KMS-11 (cell line): ENCODE results near the gene STX1A.

Experiments used
- H2AFZ ChIP-seq: fragments of 200-600 bp; sonication (generic); 2 replicates; pipeline ENCODE4 v1.6.1; 2016; ENCODE audit warnings: antibody characterized with exemption, mixed run types, low read depth
- H3K27ac ChIP-seq: fragments of 200-600 bp; sonication (generic); 2 replicates; pipeline ENCODE4 v1.6.1; 2016; ENCODE audit warnings: mild to moderate bottlenecking, mixed run types
- H3K27me3 ChIP-seq: fragments of 200-600 bp; sonication (generic); 2 replicates; pipeline ENCODE4 v1.6.1; 2017; ENCODE audit warnings: mild to moderate bottlenecking, low read depth, mixed run types, moderate library complexity; ENCODE audit not compliant: insufficient read depth
- H3K36me3 ChIP-seq: fragments of 200-600 bp; sonication (generic); 2 replicates; pipeline ENCODE4 v1.6.1; 2017; ENCODE audit warnings: mild to moderate bottlenecking, mixed run types; ENCODE audit not compliant: insufficient read depth
- H3K4me1 ChIP-seq: fragments of 200-600 bp; sonication (generic); 2 replicates; pipeline ENCODE4 v1.6.1; 2016; ENCODE audit warnings: mild to moderate bottlenecking, low read depth, mixed run types; ENCODE audit not compliant: poor library complexity, severe bottlenecking
- H3K4me2 ChIP-seq: fragments of 200-600 bp; sonication (generic); 2 replicates; pipeline ENCODE4 v1.7.0; 2016; ENCODE audit warnings: mild to moderate bottlenecking, mixed run types
- H3K4me3 ChIP-seq: fragments of 200-600 bp; sonication (generic); IDR thresholded peaks from 2 replicates; pipeline ENCODE4 v1.6.1; 2017; ENCODE audit warnings: low read depth, low read length, mixed read lengths; ENCODE audit not compliant: insufficient read depth
- H3K79me2 ChIP-seq: fragments of 200-600 bp; sonication (generic); 2 replicates; pipeline ENCODE4 v1.6.1; 2016; ENCODE audit warnings: low read depth, mixed run types; ENCODE audit not compliant: insufficient read depth
- H3K9ac ChIP-seq: fragments of 200-600 bp; sonication (generic); 2 replicates; pipeline ENCODE4 v1.6.1; 2016; ENCODE audit warnings: mild to moderate bottlenecking, mixed run types
- H4K20me1 ChIP-seq: fragments of 200-600 bp; sonication (generic); 2 replicates; pipeline ENCODE4 v1.6.1; 2016; ENCODE audit warnings: mild to moderate bottlenecking, mixed run types; ENCODE audit not compliant: insufficient read depth
- CTCF ChIP-seq: fragments of 200-600 bp; sonication (generic); conservative IDR thresholded peaks from 2 replicates; pipeline ENCODE4 v1.6.1; 2017; ENCODE audit warnings: low read depth, mild to moderate bottlenecking, antibody characterized with exemption, low read length, moderate library complexity, mixed read lengths

STX1A gene

GRCh38 chr7:73737491-73738219, 18.2 kb upstream of the STX1A start:
- H3K4me1 ChIP-seq, result peaks cover 56% of the 10 kb centered on the region
- peak overlapping the region; percentile 87; the same call in 1 of the 2 replicates for H3K9ac ChIP-seq
- no peaks in the 10 kb centered on the region for H3K27me3 ChIP-seq
- H3K27ac ChIP-seq, result peak overlapping the region; percentile 85; the same call in 1 of the 2 replicates
- H2AFZ ChIP-seq, result no peak overlapping the region
- peaks cover 4% of the 10 kb centered on the region; the same call in 1 of the 2 replicates for H4K20me1 ChIP-seq
- peak overlapping the region; percentile 87 for H3K4me2 ChIP-seq
- no peak overlapping the region for H3K4me3 ChIP-seq
- H3K36me3 ChIP-seq, result no peaks in the 10 kb centered on the region; the same call in 1 of the 2 replicates
- TF ChIP-seq CTCF, result no peak
- peaks cover 15% of the 10 kb centered on the region; the same call in 1 of the 2 replicates for H3K79me2 ChIP-seq

GRCh38 chr7:73736885-73737284, 17.4 kb upstream of the STX1A start:
- Histone ChIP-seq H3K27me3 (no peaks in the 10 kb centered on the region), H3K36me3 (no peaks in the 10 kb centered on the region; the same call in 1 of the 2 replicates), H3K4me2 (no peak overlapping the region), H2AFZ (no peak overlapping the region), H3K27ac (no peak overlapping the region), H3K79me2 (peaks cover 15% of the 10 kb centered on the region; the same call in 1 of the 2 replicates), H3K4me1 (peaks cover 56% of the 10 kb centered on the region), H3K9ac (no peak overlapping the region), H3K4me3 (no peak overlapping the region), H4K20me1 (peaks cover 4% of the 10 kb centered on the region; the same call in 1 of the 2 replicates)
- TF ChIP-seq CTCF, result no peak

GRCh38 chr7:73735528-73735905, 16.0 kb upstream of the STX1A start:
- H3K4me1 ChIP-seq, result peaks cover 44% of the 10 kb centered on the region
- H3K79me2 ChIP-seq, result peaks cover 15% of the 10 kb centered on the region; the same call in 1 of the 2 replicates
- H3K27me3 ChIP-seq, result no peaks in the 10 kb centered on the region
- no peaks in the 10 kb centered on the region; the same call in 1 of the 2 replicates for H3K36me3 ChIP-seq
- no peak overlapping the region for H3K9ac ChIP-seq
- H2AFZ ChIP-seq, result no peak overlapping the region
- no peak overlapping the region; the same call in 1 of the 2 replicates for H3K27ac ChIP-seq
- no peak overlapping the region for H3K4me2 ChIP-seq
- TF ChIP-seq CTCF, result no peak
- no peak overlapping the region for H3K4me3 ChIP-seq
- peaks cover 4% of the 10 kb centered on the region; the same call in 1 of the 2 replicates for H4K20me1 ChIP-seq

DNA sequence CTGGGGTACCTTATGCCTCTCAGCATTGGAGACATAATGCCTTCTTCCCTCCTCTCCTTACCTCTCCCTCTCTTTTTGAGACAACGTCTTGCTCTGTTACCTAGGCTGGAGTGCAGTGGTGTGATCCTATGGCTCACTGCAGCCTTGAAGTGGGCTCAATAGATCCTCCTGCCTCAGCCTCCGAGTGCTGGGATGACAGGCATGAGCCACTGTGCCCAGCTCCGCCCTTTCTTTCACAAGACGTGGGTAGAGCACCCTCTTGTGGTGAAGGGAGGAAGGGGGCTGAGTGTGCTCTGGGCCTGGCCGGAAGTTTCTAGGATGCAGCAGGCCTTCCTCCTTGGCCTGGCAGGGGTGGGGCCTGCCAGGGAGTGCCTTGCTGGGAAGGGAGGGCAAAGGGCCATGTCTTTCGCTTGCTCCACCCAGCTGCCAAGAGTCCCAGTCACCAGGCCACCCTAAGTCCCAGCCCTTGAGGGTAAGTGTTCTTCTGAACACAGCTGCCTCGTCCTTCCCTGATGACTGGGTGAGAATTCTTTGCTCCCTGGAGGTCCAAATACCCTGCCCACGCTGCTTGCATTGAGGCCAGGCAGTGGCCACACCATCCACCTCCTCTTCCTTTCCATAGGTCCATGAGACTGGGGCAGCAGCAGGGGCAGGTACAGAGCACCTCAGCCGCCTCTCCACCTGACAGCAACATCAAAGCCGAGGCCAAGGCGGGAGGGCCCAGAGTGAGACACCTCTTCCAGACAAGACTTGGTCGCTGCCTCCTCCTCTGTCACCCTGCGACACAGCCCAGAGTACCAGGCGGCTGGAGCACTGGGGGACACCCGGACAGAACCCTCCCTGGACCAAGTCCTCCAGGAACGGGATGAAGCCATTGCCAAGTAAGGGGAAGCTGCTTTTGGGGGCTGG, 15.4 kb upstream of the STX1A start:
- H3K4me3 ChIP-seq, result no peak overlapping the region
- no peaks in the 10 kb centered on the region; the same call in 1 of the 2 replicates for H3K36me3 ChIP-seq
- H3K4me1 ChIP-seq, result peaks cover 37% of the 10 kb centered on the region
- no peak overlapping the region for H3K4me2 ChIP-seq
- peaks cover 4% of the 10 kb centered on the region; the same call in 1 of the 2 replicates for H4K20me1 ChIP-seq
- no peaks in the 10 kb centered on the region for H3K27me3 ChIP-seq
- H3K9ac ChIP-seq, result no peak overlapping the region
- TF ChIP-seq CTCF, result peak; percentile 88
- H2AFZ ChIP-seq, result no peak overlapping the region
- H3K27ac ChIP-seq, result peak overlapping the region; percentile 23; the same call in 1 of the 2 replicates
- peaks cover 11% of the 10 kb centered on the region; the same call in 1 of the 2 replicates for H3K79me2 ChIP-seq
